Measurements from ENCODE around the gene PTBP3.

The PTBP3 gene

GRCh38 chr9:112332674-112332976, 794 bp downstream of the PTBP3 start:
- no peak for DNase-seq (ENCODE audit: insufficient read length)
- TF ChIP-seq POLR2A (IDR thresholded peaks at IDR 0.05; ENCODE audit: low read depth, low read length), result no peak
- no peak for TF ChIP-seq POLR2AphosphoS5 (IDR thresholded peaks at IDR 0.05; ENCODE audit: low read depth, low read length)
- no peak for FAIRE-seq

GRCh38 chr9:112332214-112332613, 1.2 kb downstream of the PTBP3 start:
- no peak for FAIRE-seq
- TF ChIP-seq POLR2A (IDR thresholded peaks at IDR 0.05; ENCODE audit: low read depth, low read length) (no peak), POLR2AphosphoS5 (IDR thresholded peaks at IDR 0.05; ENCODE audit: low read depth, low read length) (no peak), TAF1 (IDR thresholded peaks at IDR 0.05; ENCODE audit: borderline replicate concordance, low read depth, low read length) (no peak)
- DNase-seq (ENCODE audit: insufficient read length), result no peak

GRCh38 chr9:112331674-112331952, 1.8 kb downstream of the PTBP3 start:
- FAIRE-seq (peak; percentile 50), DNase-seq (ENCODE audit: insufficient read length) (no peak)
- TF ChIP-seq TAF1 (IDR thresholded peaks at IDR 0.05; ENCODE audit: borderline replicate concordance, low read depth, low read length) (no peak), POLR2A (IDR thresholded peaks at IDR 0.05; ENCODE audit: low read depth, low read length) (no peak), POLR2AphosphoS5 (IDR thresholded peaks at IDR 0.05; ENCODE audit: low read depth, low read length) (no peak)

- FAIRE-seq (no peak), DNase-seq (ENCODE audit: insufficient read length) (no peak)
- TF ChIP-seq POLR2AphosphoS5 (IDR thresholded peaks at IDR 0.05; ENCODE audit: low read depth, low read length), result no peak
- TF ChIP-seq POLR2A (IDR thresholded peaks at IDR 0.05; ENCODE audit: low read depth, low read length), result no peak
- no peak for TF ChIP-seq TAF1 (IDR thresholded peaks at IDR 0.05; ENCODE audit: borderline replicate concordance, low read depth, low read length)
Observed at GRCh38 chr9:112328545-112328944, 4.9 kb downstream of the PTBP3 start.

- no peak for FAIRE-seq
- no peak for TF ChIP-seq TAF1 (IDR thresholded peaks at IDR 0.05; ENCODE audit: borderline replicate concordance, low read depth, low read length)
- no peak for DNase-seq (ENCODE audit: insufficient read length)
Observed at GRCh38 chr9:112327718-112328450, 5.5 kb downstream of the PTBP3 start.

- FAIRE-seq, result no peak
- TF ChIP-seq TAF1 (IDR thresholded peaks at IDR 0.05; ENCODE audit: borderline replicate concordance, low read depth, low read length) (no peak), POLR2A (IDR thresholded peaks at IDR 0.05; ENCODE audit: low read depth, low read length) (no peak), POLR2AphosphoS5 (IDR thresholded peaks at IDR 0.05; ENCODE audit: low read depth, low read length) (no peak)
- DNase-seq (ENCODE audit: insufficient read length), result no peak
Observed at GRCh38 chr9:112326194-112326593, 7.2 kb downstream of the PTBP3 start.

- TF ChIP-seq POLR2A (IDR thresholded peaks at IDR 0.05; ENCODE audit: low read depth, low read length) (no peak), POLR2AphosphoS5 (IDR thresholded peaks at IDR 0.05; ENCODE audit: low read depth, low read length) (no peak), TAF1 (IDR thresholded peaks at IDR 0.05; ENCODE audit: borderline replicate concordance, low read depth, low read length) (no peak)
- FAIRE-seq (no peak), DNase-seq (ENCODE audit: insufficient read length) (no peak)
Observed at GRCh38 chr9:112325600-112325999, 7.8 kb downstream of the PTBP3 start.

GRCh38 chr9:112325127-112325526, 8.3 kb downstream of the PTBP3 start:
- no peak for FAIRE-seq
- DNase-seq (ENCODE audit: insufficient read length), result no peak
- TF ChIP-seq TAF1 (IDR thresholded peaks at IDR 0.05; ENCODE audit: borderline replicate concordance, low read depth, low read length) (no peak), POLR2A (IDR thresholded peaks at IDR 0.05; ENCODE audit: low read depth, low read length) (no peak), POLR2AphosphoS5 (IDR thresholded peaks at IDR 0.05; ENCODE audit: low read depth, low read length) (no peak)

- FAIRE-seq (no peak), DNase-seq (ENCODE audit: insufficient read length) (no peak)
- TF ChIP-seq POLR2A (IDR thresholded peaks at IDR 0.05; ENCODE audit: low read depth, low read length) (no peak), POLR2AphosphoS5 (IDR thresholded peaks at IDR 0.05; ENCODE audit: low read depth, low read length) (no peak), TAF1 (IDR thresholded peaks at IDR 0.05; ENCODE audit: borderline replicate concordance, low read depth, low read length) (no peak)
Observed at GRCh38 chr9:112323378-112323854, 10.0 kb downstream of the PTBP3 start.

GRCh38 chr9:112322701-112323377, 10.6 kb downstream of the PTBP3 start:
- DNase-seq (ENCODE audit: insufficient read length), result no peak
- no peak for FAIRE-seq

GRCh38 chr9:112316258-112316943, 17.0 kb downstream of the PTBP3 start:
- TF ChIP-seq TAF1 (IDR thresholded peaks at IDR 0.05; ENCODE audit: borderline replicate concordance, low read depth, low read length), result no peak
- TF ChIP-seq POLR2AphosphoS5 (IDR thresholded peaks at IDR 0.05; ENCODE audit: low read depth, low read length), result no peak
- TF ChIP-seq POLR2A (IDR thresholded peaks at IDR 0.05; ENCODE audit: low read depth, low read length), result no peak
- FAIRE-seq (no peak), DNase-seq (ENCODE audit: insufficient read length) (no peak)

More at GRCh38 chr9:112322701-112323377, 10.6 kb downstream of the PTBP3 start:
- TF ChIP-seq POLR2AphosphoS5 (IDR thresholded peaks at IDR 0.05; ENCODE audit: low read depth, low read length), result no peak
- TF ChIP-seq TAF1 (IDR thresholded peaks at IDR 0.05; ENCODE audit: borderline replicate concordance, low read depth, low read length), result no peak
- no peak for TF ChIP-seq POLR2A (IDR thresholded peaks at IDR 0.05; ENCODE audit: low read depth, low read length)

Data from GM12892 (cell line).